Gastrocnemius medialis (tissue), 4 donors: Measurements from ENCODE around the gene KCNAB1.

Experiments
- POLR2A ChIP-seq, 2 donors: fragments of 450-650 bp; IDR thresholded peaks; one replicate each; pipeline ENCODE4 v1.6.1; 2017; ENCODE audit warnings: antibody characterized with exemption in 2 of 2, mild to moderate bottlenecking in 2 of 2, moderate library complexity in 2 of 2
- TF ChIP-seq, protein P1 (sequence below), 5 experiments: fragments of 450-650 bp in 3 of 5; fragments of 200-600 bp in 2 of 5; sonication (generic) in 2 of 5; IDR thresholded peaks in 4 of 5; conservative IDR thresholded peaks in 1 of 5; 1 replicate in 4 of 5; 2 replicates in 1 of 5; pipeline ENCODE4 v1.5.1; 2016 to 2019; ENCODE audit warnings: antibody characterized with exemption in 5 of 5, mild to moderate bottlenecking in 3 of 5, moderate library complexity in 3 of 5

DNA sequence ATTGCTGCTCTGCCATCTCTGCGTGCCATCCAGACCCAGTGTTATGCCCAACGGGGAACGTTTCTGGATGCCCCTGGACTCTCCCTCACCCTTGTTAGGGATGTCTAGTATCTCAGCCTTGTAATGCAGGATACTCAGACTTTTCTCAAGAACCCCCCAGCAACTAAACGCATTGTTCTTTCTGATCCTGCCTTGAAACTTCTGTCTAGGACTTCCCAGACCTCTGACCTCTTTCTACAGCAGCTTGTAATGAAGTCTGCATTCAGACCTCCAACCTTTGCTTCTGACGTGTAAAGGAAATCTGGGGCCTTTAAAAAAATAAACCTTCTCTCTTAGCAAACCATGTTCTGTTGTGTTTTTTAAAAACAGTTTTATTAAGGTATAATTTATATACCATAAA is 139.5 kb downstream of the KCNAB1 start:
- TF ChIP-seq, protein P1, sequence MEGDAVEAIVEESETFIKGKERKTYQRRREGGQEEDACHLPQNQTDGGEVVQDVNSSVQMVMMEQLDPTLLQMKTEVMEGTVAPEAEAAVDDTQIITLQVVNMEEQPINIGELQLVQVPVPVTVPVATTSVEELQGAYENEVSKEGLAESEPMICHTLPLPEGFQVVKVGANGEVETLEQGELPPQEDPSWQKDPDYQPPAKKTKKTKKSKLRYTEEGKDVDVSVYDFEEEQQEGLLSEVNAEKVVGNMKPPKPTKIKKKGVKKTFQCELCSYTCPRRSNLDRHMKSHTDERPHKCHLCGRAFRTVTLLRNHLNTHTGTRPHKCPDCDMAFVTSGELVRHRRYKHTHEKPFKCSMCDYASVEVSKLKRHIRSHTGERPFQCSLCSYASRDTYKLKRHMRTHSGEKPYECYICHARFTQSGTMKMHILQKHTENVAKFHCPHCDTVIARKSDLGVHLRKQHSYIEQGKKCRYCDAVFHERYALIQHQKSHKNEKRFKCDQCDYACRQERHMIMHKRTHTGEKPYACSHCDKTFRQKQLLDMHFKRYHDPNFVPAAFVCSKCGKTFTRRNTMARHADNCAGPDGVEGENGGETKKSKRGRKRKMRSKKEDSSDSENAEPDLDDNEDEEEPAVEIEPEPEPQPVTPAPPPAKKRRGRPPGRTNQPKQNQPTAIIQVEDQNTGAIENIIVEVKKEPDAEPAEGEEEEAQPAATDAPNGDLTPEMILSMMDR (IDR thresholded peaks at IDR 0.05 in 4 of 5, conservative IDR thresholded peaks at IDR 0.05 in 1 of 5), result no peak
- no peak for TF ChIP-seq POLR2A (IDR thresholded peaks at IDR 0.05)
